Type B pancreatic cell (in vitro differentiated cells): ENCODE measurements around the gene PLEKHA6. TPM values are rescaled to one million over a fixed set of nuclear protein-coding genes. Genes with fewer than 3 reads are reported as not detected.

Experiments
- DNase-seq: peaks from one replicate; pipeline ENCODE4 v3.0.0; 2021; ENCODE audit warnings: mixed read lengths; ENCODE audit not compliant: unreplicated experiment; ENCODE audit errors: extremely low spot score
- H3K27ac Mint-ChIP-seq: 2 replicates; pipeline ENCODE4 v1.8.0; 2021; ENCODE audit warnings: mild to moderate bottlenecking, mixed read lengths
- H3K27me3 Mint-ChIP-seq: 2 replicates; pipeline ENCODE4 v1.8.0; 2021; ENCODE audit warnings: mixed read lengths
- H3K36me3 Mint-ChIP-seq: 2 replicates; pipeline ENCODE4 v1.8.0; 2021; ENCODE audit warnings: mixed read lengths
- H3K4me1 Mint-ChIP-seq: one replicate; pipeline ENCODE4 v1.8.0; 2021; ENCODE audit warnings: mixed read lengths; ENCODE audit not compliant: unreplicated experiment
- H3K4me3 Mint-ChIP-seq: 2 replicates; pipeline ENCODE4 v1.8.0; 2021; ENCODE audit warnings: mild to moderate bottlenecking, mixed read lengths
- H3K9me3 Mint-ChIP-seq: 2 replicates; pipeline ENCODE4 v1.8.0; 2021; ENCODE audit warnings: mixed read lengths
- CTCF ChIP-seq: fragments of 200-600 bp; sonication (generic); conservative IDR thresholded peaks from 2 replicates; pipeline ENCODE4 v1.5.0; 2021; ENCODE audit warnings: antibody characterized with exemption, mild to moderate bottlenecking
- total RNA-seq: library from RNA; stranded (reverse); gene quantifications from 2 replicates; pipeline ENCODE4 v1.2.1, GENCODE V29; 2021; ENCODE audit warnings: low replicate concordance

PLEKHA6 gene
- total RNA-seq, 1 donor from 2014 or later = 37.8 TPM

DNA sequence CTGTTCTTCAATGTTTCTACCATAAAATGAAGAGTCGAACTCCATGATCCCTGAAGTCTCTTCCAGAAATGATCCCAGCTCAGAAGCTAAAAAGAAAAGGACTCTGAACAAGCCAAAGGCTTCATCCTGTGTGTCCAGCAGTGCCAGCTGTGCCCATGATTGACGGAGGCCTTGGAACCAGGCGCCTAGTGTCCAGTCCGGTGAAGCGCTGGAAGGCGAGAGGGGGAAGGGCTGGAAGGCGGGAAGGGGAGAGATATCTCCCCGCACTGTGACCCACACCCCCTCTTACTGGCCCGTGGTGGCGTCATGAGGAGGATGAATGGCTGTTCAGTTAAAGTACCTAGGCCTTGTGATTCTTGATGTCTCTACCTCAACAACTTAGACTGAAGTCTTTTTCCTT lies 10.4 kb upstream of the PLEKHA6 start:
- Mint-ChIP-seq H3K4me1 (no peaks in the 10 kb centered on the region), H3K9me3 (no peaks in the 10 kb centered on the region), H3K36me3 (peaks cover 4% of the 10 kb centered on the region), H3K27ac (no peak overlapping the region), H3K27me3 (peaks cover 27% of the 10 kb centered on the region), H3K4me3 (no peak overlapping the region)
- no peak for TF ChIP-seq CTCF
- no peak for DNase-seq

DNA sequence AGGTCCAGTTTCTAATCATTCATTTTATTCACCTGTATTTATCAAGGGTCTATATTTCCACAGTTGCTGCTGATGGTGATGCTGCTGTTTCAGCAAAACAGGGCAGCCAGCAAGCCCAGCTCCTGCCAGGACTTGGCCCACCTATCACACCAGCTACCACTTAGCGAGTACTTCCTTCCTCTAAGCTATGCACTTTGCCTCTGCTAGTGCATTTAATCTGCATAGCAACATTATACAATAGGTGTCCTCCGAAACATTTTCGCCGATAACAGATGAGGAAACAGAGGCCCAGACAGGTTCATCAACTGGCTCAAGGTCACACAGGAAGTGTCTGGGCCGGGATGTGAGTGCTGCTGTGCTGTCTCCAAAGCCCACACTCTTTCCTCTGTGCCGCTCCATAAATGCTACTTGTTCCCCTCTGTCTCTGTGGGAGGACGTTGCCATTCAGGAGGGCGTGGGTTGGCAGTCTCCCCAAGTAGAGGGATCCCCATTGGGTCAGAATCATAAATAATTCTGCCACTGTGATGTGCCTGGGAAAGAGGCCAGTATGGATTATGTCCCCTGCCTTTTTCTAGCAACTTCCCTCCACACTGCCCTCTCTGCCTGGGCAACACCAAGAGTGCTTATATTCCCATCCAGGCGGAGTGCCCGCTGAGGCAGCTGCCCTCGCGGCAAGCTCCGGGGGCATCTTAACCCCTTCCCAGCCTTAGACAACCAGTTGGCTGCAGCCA lies 9.4 kb upstream of the PLEKHA6 start:
- no peaks in the 10 kb centered on the region for H3K9me3 Mint-ChIP-seq
- H3K4me3 Mint-ChIP-seq = no peak overlapping the region
- TF ChIP-seq CTCF = no peak
- H3K4me1 Mint-ChIP-seq = no peaks in the 10 kb centered on the region
- DNase-seq = no peak
- peaks cover 4% of the 10 kb centered on the region for H3K36me3 Mint-ChIP-seq
- peaks cover 29% of the 10 kb centered on the region for H3K27me3 Mint-ChIP-seq
- no peak overlapping the region for H3K27ac Mint-ChIP-seq

DNA sequence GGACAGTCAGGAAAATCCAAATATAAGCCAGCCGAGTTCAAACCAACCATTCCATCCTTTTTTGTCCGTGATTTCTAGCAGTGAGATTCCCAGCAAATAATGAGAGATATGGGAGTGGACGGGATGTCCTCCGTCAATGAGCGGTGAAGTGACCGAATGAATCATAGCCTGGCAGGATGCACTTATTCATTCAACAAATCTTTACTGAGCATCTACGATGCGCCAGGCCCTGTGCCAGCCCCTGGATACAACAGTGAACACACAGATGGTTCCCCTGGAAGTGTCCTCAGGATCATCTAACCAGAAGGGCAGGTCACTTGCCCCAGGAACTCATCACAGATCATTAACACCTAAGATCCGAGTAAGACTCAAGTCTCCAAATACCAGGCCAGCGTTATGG lies 8.2 kb upstream of the PLEKHA6 start:
- Mint-ChIP-seq H3K4me1 (peaks cover 6% of the 10 kb centered on the region), H3K9me3 (no peaks in the 10 kb centered on the region), H3K27me3 (peaks cover 29% of the 10 kb centered on the region), H3K27ac (no peak overlapping the region), H3K36me3 (peaks cover 4% of the 10 kb centered on the region), H3K4me3 (no peak overlapping the region)
- no peak for TF ChIP-seq CTCF
- no peak for DNase-seq

- Mint-ChIP-seq H3K9me3 (no peaks in the 10 kb centered on the region), H3K36me3 (peaks cover 4% of the 10 kb centered on the region), H3K4me1 (peaks cover 11% of the 10 kb centered on the region), H3K27me3 (peaks cover 24% of the 10 kb centered on the region), H3K27ac (no peak overlapping the region), H3K4me3 (no peak overlapping the region)
- no peak for DNase-seq
- TF ChIP-seq CTCF = no peak
Observed at GRCh38 chr1:204367193-204367858, 7.6 kb upstream of the PLEKHA6 start.

DNA sequence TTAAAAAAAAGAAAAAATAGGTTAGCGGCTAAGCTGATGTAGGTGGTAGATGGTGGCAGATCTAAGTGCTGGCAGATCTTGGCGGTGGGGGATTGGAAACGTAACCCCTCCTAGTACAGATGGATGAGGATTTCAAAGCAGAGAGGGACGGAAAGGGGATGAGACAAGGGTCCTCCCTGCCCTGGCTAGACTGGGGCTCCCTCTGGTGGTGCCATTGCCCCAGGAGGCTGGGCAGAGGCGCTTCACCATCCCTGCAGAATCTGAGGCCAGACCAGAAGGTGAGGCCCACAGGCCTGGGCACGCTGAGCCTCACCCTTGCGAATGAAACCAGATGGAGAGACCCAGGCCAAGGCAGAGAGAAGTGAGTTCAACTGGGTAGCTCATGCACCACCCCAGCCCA lies 7.0 kb upstream of the PLEKHA6 start:
- no peak for DNase-seq
- H3K36me3 Mint-ChIP-seq = peaks cover 4% of the 10 kb centered on the region
- H3K4me1 Mint-ChIP-seq = peaks cover 11% of the 10 kb centered on the region
- TF ChIP-seq CTCF = peak; percentile 60
- H3K9me3 Mint-ChIP-seq = no peaks in the 10 kb centered on the region
- H3K4me3 Mint-ChIP-seq = no peak overlapping the region
- peaks cover 18% of the 10 kb centered on the region for H3K27me3 Mint-ChIP-seq
- no peak overlapping the region for H3K27ac Mint-ChIP-seq
